Skeletal muscle cell (primary cell): ENCODE results near the gene NUP54.

Experiments
- DNase-seq: peaks from one replicate; pipeline ENCODE4 v3.0.0-alpha.2; 2010; ENCODE audit warnings: low read depth
- H3K4me3 ChIP-seq: 2 replicates; pipeline ENCODE4 v1.5.1; 2011; ENCODE audit warnings: low read depth, mild to moderate bottlenecking, control low read depth, low read length, moderate library complexity

Gene NUP54, protein sequence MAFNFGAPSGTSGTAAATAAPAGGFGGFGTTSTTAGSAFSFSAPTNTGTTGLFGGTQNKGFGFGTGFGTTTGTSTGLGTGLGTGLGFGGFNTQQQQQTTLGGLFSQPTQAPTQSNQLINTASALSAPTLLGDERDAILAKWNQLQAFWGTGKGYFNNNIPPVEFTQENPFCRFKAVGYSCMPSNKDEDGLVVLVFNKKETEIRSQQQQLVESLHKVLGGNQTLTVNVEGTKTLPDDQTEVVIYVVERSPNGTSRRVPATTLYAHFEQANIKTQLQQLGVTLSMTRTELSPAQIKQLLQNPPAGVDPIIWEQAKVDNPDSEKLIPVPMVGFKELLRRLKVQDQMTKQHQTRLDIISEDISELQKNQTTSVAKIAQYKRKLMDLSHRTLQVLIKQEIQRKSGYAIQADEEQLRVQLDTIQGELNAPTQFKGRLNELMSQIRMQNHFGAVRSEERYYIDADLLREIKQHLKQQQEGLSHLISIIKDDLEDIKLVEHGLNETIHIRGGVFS

DNA sequence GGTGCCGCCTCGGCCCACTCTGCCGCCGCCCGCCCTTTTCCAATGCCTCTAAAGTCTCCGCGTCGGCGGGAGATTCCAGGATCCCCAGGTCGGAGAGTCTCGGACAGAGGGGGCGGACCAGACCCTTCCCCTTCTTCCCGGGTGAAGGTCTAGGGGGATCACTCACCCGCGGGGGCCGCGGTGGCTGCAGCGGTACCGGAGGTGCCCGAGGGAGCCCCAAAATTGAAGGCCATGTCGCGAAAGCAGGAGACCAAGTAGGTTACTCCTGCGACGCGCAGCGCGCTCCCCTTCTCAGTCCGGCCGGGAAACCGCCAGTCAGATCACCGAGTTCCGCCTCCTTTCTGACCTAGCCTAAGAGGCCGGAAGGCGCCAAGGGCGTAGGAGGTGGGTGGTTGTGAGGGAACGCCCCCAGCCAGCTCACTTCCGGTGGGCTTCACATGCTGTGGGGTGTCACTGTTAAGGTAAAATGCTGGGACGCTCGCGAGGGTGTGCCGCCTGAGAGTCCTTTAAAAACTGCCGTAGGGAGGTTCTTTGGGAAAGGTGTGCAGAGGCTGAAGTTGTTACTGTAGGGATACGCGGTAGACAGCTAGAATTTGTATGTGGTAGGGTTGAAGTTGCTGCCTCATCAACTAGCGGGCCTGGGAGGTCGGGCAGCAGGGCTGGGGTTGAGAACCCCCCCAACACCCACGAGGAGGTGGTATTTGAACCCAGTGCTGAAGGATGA is at the start of gene NUP54:
NUP54 (minus strand) TSS at position 256 of the 724 bp plus-strand sequence; CDS start at position 233, 23 bp downstream.
- peak; percentile 84 for DNase-seq
- peak within 1 kb of the TSS; percentile 70 for H3K4me3 ChIP-seq

DNA sequence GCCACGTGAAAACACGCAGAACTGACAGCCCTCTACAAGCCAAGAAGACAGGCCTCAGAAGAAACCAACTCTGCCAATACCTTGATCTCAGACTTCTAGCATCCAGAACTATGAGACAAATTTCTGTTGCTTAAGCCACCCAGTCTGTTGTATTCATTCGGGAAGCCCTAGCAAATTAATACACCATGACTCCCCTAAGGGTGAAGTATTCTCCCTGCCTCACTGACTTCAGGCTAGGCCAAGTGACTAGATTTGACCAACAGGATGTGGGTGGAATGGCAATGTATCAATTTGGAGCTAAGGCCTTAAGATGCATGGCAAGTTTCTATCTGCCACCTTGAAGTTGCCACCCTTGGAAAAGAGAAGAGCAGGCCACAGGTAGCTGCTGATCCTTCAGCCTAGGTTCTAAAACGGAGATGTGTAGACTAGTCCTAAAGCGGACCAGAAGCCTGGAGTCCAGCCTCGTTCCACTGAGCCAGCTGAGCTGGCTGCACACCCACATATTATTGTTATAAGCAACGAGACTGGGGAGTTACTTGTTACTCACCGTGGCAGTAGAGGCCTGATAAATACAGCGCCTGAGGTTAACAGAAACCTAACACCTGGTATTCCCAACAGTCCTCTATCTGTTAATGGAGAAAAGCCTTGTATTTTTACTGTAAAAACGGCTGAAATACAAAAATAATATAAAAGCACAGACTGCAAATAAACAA is 49.0 kb upstream of the NUP54 start:
- DNase-seq: no peak
- H3K4me3 ChIP-seq: no peak overlapping the region

DNA sequence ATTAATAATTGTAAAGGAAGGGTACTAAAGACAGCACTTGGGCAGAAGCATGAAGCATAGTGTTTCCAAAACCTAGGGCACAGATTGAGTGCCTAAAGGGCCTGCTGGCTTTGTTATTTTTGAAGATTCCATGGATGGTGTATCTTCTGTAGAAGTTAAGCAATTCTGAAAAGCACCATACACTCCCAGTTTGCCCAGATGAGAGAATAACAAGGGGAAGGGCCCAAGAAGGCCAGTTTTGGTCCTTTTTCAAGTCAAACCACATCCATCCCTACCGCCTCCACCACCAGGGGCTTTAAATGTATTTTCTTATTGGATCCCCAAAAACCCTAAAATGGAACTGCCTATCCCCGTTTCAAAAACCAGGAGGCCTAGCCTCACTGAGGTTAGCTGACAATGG is 48.2 kb upstream of the NUP54 start:
- DNase-seq: no peak
- no peak overlapping the region for H3K4me3 ChIP-seq

DNA sequence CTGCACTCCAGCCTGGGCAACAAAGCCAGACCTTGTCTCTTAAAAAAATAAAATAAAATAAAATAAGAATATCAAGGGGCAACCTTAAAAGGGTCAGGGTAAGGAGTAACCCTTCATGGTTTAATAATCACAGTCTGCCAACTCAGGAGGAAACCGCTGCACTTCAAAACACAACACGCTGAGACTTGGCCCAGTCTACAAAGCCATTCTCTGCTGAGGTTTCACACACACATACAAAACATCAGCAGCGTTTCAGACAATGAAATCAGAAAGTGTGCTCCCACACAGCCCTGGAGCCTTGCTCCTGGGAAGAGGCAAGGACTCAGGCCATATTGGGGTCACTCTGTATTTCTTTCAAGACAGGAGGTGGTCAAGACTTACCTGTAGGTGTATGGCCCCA is 47.1 kb upstream of the NUP54 start:
- H3K4me3 ChIP-seq: no peak overlapping the region
- no peak for DNase-seq

DNA sequence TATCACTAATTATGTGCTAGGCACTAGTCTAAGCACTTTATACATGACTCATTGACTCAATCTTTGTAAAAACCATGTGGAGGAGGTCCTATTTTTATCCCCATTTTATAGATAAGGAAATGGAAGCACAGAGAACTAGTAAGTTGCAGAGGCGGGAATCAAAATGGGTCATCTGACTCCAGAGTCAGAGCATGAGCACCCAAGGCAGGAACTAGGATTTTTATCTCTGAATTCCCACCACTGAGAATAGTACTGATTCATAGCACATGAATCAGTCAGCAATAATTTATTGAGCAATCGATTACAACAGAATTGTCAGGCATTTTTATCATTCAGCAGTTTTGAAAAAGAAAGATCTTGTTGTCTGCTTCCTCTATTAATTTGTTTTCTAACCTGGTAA is 46.1 kb upstream of the NUP54 start:
- DNase-seq: peak; percentile 78

DNA sequence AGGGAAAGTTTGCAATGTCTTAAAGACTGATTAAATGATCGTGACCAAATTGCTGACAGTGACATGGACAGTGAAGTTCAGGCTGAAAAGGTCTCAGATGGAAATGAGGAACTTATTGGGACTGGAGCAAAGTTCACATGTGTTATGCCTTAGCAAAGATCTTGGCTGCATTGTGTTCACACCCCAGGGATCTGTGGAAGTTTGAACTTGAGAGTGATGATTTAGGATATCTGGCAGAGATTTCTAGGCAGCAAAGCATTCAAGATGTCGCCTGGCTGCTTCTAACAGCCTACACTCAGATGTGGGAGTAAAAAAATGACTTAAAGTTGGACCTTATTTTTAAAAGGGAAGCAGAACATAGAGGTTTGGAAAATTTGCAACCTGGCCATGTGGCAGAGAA is 44.0 kb upstream of the NUP54 start:
- H3K4me3 ChIP-seq: no peak overlapping the region

More for the DNA sequence above, 46.1 kb upstream of the NUP54 start:
- H3K4me3 ChIP-seq: no peak overlapping the region

DNA sequence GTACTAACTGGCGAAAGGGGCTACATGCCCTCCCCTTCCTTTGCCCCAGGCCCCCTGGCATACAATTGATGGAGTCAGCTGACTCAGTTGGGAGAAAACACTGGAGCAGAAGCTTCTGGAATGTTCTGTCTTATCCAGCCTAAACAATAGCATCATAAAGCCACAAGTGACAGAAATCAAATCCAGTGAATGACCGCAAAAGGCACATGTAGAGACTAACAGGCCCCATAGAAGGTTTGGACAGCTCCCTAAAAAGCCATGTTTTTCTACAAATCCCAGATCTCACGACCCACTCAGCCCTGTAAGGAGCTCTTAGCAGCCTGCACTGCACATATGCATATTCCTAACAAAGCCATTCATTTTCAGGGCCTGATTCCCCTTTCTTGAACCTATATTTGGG is 40.4 kb upstream of the NUP54 start:
- no peak for DNase-seq
- H3K4me3 ChIP-seq: no peak overlapping the region

More for the DNA sequence above, 44.0 kb upstream of the NUP54 start:
- DNase-seq: no peak

DNA sequence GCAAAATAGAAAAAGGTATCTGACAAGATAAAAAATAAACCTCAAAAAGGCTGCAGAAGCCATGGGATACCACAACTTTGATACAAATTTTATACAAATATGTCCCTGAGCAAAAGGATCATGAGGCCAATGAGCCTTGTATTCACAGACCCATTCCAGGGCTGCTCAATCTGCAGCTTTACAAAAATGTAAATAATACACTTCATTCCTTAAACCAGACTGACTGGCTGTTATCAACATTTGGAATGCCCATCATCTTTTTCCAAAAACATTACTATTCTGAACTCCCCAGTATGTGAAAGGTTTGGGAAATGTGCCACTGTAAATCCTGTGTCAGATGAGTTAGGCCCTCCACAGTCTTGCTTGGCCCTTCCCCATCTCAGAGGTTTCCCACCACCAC is 40.0 kb upstream of the NUP54 start:
- no peak overlapping the region for H3K4me3 ChIP-seq
- no peak for DNase-seq

DNA sequence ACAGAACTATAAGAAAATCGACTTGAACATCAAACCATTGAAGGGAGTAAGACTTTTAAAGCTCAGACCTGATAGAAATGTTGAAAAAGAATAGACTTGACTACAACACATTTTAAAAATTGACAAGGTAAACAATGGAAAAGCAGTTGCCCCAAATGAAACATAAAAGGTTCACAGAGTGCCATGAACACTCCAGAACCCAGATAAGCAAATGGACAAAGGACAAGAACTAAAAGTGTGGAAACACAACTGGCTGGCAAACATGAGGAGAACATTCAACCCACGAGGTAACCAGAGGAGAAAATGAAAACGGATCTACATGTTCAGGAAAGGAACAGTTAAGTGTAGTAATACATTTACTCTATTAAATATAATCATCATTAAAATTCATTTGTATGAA is 39.0 kb upstream of the NUP54 start:
- no peak for DNase-seq
- no peak overlapping the region for H3K4me3 ChIP-seq

DNA sequence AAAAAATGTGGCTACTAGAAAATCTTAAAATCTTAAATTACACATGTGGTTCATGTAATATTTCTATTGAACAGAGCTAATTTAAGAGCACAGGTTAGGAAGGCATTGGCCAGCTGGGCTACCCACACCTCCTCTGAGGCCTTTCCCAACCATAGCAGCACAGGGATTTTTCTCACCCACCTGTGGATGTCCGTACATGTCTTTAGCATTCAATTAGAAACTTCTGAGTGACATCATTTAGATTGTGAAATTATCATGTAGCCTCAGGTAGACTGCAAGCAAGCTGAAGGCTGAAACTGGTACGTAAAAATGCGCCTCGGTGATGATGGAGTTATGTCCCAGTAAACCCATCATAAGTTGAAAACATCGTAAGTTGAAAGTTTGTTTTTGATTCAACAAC is 34.3 kb upstream of the NUP54 start:
- DNase-seq: no peak
- H3K4me3 ChIP-seq: no peak overlapping the region

DNA sequence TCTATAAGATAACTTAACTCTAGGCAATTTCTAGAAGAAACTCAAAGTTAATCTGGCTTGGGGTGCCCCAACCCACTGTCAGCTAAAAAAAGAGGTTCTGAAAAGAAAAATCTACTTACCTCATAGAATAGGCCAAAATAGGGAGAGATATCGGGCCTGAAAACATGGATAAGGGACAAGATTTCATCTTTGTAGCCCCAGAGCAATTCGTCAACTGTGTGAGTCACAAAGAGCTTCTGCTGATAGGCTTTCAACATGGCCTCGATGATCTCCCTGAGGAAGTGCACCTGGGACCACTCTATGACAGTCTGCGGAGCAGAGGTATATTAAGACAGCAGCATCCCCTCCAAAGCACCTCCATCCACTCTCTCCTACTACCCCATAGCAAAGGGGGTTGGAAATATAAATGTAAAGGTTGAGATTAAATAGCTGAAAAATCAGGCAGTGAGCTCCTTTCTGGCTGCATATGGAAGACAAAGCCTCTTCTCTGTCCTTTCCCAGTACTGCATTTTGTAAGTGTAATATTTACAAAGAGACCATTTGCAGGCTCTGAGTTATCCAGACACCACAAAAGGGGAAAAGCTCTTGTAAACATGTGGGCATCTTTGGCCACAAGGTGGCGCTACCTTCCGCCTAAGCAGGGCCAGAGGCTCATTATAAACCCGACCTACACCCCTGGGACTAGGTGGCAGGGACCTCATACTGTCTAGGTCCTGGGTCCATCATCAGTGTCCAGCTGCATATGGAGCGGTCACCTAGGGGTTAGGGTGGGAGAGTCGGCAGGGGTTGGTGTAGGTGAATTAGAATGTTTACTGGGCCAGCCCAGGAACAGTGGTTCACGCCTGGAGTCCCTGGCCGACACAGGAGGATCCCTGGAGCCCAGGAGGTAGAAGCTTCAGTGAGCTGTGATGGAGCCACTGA is 31.5 kb upstream of the NUP54 start:
- peak; percentile 26 for DNase-seq

DNA sequence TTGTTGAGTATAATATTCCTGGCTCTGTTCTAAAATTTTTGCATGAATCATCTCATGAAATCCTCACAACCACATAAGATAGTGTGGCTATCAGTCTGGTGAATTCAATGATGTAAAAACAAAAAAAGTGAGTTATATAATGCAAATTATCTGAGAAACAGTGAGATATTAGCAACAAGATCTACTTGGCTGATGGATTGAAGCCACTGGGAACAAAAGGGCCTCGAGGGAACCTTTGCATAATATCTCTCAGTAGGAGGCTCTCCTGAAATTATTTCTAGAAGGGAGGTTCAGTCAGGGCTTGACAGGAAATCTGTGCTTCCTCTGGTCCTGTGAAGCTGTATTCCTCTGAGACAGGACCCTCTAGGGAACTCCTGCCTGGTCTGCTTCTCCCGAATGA is 30.1 kb upstream of the NUP54 start:
- H3K4me3 ChIP-seq: no peak overlapping the region
- no peak for DNase-seq

More for the DNA sequence above, 31.5 kb upstream of the NUP54 start:
- no peak overlapping the region for H3K4me3 ChIP-seq

DNA sequence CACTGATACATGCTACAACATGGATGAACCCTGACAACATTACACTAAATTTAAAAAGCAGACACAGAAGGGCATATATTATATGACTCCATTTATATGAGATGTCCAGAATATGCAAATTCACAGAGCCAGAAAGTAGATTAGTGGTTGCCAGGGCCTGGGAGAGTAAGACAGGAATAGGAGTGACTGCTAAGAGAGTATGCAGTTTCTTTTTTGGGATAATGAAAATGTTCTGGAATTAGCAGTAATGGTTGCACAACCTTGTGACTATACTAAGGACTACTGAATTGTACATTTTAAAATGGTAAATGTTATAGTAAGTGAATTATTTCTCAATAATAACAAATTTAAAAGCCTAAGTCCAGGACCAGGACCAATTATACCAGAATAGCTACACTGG is 29.5 kb upstream of the NUP54 start:
- H3K4me3 ChIP-seq: no peak overlapping the region
- DNase-seq: no peak

DNA sequence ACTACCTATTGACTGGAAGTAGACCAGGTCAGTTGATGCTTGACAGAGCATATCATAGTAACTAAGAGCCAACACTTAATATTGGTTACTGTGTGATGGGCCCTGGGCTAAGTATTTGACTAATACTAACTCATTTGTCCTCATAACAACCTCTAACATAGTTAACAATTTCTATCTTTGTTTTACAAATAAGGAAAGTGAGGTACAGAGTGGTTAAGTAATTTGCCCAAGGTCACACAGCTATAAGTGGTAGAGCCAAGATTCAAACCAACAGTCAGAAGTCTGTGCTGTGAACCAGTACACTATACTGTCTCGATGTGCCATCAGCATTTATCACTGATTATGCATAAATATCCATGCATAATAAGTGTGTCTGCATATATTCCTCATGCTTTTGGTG is 27.1 kb upstream of the NUP54 start:
- no peak overlapping the region for H3K4me3 ChIP-seq
- DNase-seq: no peak

DNA sequence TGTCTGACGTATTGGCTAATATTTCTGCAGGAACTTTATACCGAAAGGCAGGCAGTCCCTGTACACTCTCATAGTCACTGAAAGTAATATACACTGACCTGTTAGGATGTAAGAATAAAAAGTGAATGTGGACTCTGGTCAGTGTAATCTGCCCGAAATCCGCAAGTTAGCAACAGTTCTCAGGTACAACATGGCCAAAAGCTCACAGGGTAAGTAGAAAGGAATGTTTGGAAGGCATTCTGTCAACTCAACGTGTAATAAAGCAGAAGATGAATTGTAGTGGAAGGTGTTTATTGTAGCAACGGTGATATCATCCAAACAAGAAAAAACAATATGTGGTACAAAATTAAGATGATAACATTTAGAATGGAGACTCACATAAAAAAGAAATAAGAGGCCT is 26.0 kb upstream of the NUP54 start:
- no peak overlapping the region for H3K4me3 ChIP-seq
- DNase-seq: no peak

DNA sequence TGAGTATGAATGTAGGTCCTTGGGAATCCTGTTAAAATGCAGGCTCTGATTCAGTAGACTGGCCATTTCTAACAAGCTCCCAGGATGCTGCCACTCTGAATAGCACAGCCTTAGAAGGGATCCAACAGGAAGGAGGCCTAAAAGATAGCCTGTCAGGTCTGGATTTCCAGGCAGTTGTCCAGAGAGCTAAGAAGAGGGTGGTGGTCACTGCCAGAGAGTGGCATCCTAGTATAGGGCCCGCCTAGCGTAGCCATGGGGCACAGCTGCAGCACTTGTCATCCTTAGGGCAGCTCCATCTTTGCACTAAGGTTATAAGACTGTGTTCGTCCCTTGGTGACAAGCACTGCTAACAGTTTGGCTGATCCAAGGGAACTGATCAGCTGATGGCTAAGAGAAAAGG is 20.5 kb upstream of the NUP54 start:
- DNase-seq: no peak
- no peak overlapping the region for H3K4me3 ChIP-seq

DNA sequence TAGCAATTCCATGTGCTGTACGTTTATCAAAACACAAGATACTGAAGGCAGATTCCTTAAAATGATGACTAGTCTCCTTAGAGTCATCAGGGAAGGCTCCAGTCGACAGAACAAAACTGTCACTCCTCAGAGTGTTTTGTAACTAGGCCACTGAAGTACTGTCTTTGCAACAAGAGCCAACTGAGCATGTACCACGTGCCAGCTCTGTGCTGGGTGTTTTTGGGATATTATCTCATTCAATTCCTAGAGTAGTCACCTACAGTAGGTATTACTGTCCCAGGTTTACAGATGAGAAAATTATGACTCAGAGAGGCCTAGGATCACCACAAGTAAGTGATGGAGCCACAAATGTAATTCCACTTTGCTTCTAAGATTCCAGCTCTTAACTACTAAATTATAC is 18.3 kb upstream of the NUP54 start:
- no peak for DNase-seq

DNA sequence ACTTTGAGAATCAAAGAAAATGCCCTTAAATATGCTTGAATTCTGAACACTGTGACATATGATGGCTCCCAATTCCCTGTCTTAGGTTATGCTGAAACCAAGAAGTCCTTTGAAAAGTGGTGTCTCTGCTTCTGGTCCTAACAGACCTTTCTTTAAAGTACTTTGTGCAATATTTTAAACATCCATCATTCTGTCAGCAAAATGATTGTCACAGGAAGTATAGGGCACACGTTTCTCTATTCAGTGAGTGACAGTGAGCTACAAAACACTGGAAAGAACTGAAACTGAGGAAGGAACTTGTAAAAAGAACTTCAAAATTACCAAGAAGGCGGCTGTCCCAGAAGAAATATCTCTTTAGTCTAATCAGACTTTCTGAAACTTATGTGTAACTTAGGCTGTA is 12.2 kb upstream of the NUP54 start:
- H3K4me3 ChIP-seq: no peak overlapping the region
- no peak for DNase-seq

More for the DNA sequence above, 18.3 kb upstream of the NUP54 start:
- H3K4me3 ChIP-seq: no peak overlapping the region

DNA sequence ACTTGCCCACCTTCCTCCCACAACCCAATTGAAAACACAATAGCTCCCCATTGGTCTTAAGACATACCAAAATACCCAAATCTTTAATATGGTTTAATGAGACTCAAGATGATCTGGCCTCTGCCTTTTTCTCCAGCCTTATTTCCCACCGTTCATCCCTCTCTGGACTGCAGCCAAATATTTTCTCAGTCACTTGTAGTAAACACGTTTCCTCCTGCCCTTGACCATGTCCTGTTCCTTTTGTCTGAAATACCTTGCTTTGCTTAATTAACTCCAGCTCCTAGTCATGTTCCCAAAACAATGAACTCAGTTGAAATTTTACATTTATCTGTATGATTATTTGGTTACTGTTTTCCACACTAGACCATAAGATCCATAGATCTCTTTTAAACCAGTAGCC is 8.4 kb upstream of the NUP54 start:
- H3K4me3 ChIP-seq: no peak overlapping the region
- DNase-seq: no peak
